ENCODE measurements around the gene SOCS4.

The SOCS4 gene

GRCh38 chr14:55065411-55065810 lies 38.4 kb downstream of the SOCS4 start:
- no peak for TF ChIP-seq CTCF (IDR thresholded peaks at IDR 0.05; ENCODE audit: low read depth, low read length)
- DNase-seq (ENCODE audit: extremely low read depth, low read depth), result no peak

GRCh38 chr14:55066223-55066622 lies 39.2 kb downstream of the SOCS4 start:
- no peak for TF ChIP-seq CTCF (IDR thresholded peaks at IDR 0.05; ENCODE audit: low read depth, low read length)
- no peak for DNase-seq (ENCODE audit: extremely low read depth, low read depth)

- DNase-seq (ENCODE audit: extremely low read depth, low read depth), result no peak
- no peak for TF ChIP-seq CTCF (IDR thresholded peaks at IDR 0.05; ENCODE audit: low read depth, low read length)
Measured at GRCh38 chr14:55070981-55071411, 44.0 kb downstream of the SOCS4 start.

GRCh38 chr14:55071870-55072640 lies 45.0 kb downstream of the SOCS4 start:
- no peak for TF ChIP-seq CTCF (IDR thresholded peaks at IDR 0.05; ENCODE audit: low read depth, low read length)
- peak; percentile 52 for DNase-seq (ENCODE audit: extremely low read depth, low read depth)

GRCh38 chr14:55073856-55074255 lies 46.8 kb downstream of the SOCS4 start:
- DNase-seq (ENCODE audit: extremely low read depth, low read depth), result no peak
- TF ChIP-seq CTCF (IDR thresholded peaks at IDR 0.05; ENCODE audit: low read depth, low read length), result no peak

- no peak for DNase-seq (ENCODE audit: extremely low read depth, low read depth)
- no peak for TF ChIP-seq CTCF (IDR thresholded peaks at IDR 0.05; ENCODE audit: low read depth, low read length)
Measured at GRCh38 chr14:55074662-55075061, 47.6 kb downstream of the SOCS4 start.

GRCh38 chr14:55075628-55076175 lies 48.7 kb downstream of the SOCS4 start:
- TF ChIP-seq CTCF (IDR thresholded peaks at IDR 0.05; ENCODE audit: low read depth, low read length), result no peak
- DNase-seq (ENCODE audit: extremely low read depth, low read depth), result no peak
